Mesodermal cell (in vitro differentiated cells): ENCODE measurements around the gene WDR46.

ENCODE experiments used
- H3K27ac ChIP-seq: 2 replicates; pipeline ENCODE4 v1.7.0; 2013; ENCODE audit warnings: mild to moderate bottlenecking, low read depth, low read length, moderate library complexity; ENCODE audit not compliant: severe bottlenecking
- H3K36me3 ChIP-seq: 2 replicates; pipeline ENCODE4 v1.7.1; 2013; ENCODE audit warnings: mild to moderate bottlenecking, low read length, moderate library complexity; ENCODE audit not compliant: control insufficient read depth, insufficient read depth
- H3K4me1 ChIP-seq: one replicate; pipeline ENCODE4 v1.7.1; 2013; ENCODE audit warnings: mild to moderate bottlenecking, low read length; ENCODE audit not compliant: insufficient read depth, control insufficient read depth, poor library complexity, severe bottlenecking
- H3K4me3 ChIP-seq: 2 replicates; pipeline ENCODE4 v1.7.0; 2013; ENCODE audit warnings: low read length, control low read depth, mild to moderate bottlenecking; ENCODE audit not compliant: insufficient read depth, poor library complexity, severe bottlenecking; ENCODE audit errors: extremely low read depth
- H3K9me3 ChIP-seq: 2 replicates; pipeline ENCODE4 v1.7.1; 2013; ENCODE audit warnings: mild to moderate bottlenecking, low read length, moderate library complexity; ENCODE audit not compliant: control insufficient read depth
- WGBS, 2 experiments: methylation state at CpG; one replicate each; pipeline ENCODE4 v1.1.5; 2013; ENCODE audit warnings: missing lambda C conversion rate in 2 of 2; ENCODE audit not compliant: insufficient coverage in 2 of 2; 5-methylcytosine and 5-hydroxymethylcytosine counted together

Gene WDR46

DNA sequence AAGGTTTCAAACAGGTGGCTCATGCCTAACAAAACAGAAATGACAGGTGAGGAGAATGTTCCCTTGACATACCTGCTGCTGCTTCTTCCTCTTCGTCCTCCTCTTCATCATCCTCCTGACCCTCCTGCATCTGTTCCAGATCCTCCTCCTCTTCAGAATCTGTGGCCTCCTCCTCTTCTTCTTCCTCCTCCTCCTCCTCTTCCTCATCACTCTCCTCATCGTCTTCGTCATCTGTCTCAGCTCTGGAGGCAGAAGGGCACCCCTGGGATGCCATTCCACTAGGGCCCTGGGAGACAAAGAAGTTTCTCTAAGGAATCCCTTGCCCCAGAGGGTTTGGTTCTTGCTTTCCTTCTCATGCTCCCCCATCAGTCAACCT lies 30.9 kb upstream of the WDR46 start:
- H3K9me3 ChIP-seq = no peaks in the 10 kb centered on the region
- peak overlapping the region; percentile 20 for H3K27ac ChIP-seq
- 93 to 95% methylated on average over 3 of the region's 3 CpGs for WGBS, 2 experiments
- no peak overlapping the region for H3K4me3 ChIP-seq
- peaks cover 30% of the 10 kb centered on the region for H3K4me1 ChIP-seq
- peaks cover 43% of the 10 kb centered on the region for H3K36me3 ChIP-seq

DNA sequence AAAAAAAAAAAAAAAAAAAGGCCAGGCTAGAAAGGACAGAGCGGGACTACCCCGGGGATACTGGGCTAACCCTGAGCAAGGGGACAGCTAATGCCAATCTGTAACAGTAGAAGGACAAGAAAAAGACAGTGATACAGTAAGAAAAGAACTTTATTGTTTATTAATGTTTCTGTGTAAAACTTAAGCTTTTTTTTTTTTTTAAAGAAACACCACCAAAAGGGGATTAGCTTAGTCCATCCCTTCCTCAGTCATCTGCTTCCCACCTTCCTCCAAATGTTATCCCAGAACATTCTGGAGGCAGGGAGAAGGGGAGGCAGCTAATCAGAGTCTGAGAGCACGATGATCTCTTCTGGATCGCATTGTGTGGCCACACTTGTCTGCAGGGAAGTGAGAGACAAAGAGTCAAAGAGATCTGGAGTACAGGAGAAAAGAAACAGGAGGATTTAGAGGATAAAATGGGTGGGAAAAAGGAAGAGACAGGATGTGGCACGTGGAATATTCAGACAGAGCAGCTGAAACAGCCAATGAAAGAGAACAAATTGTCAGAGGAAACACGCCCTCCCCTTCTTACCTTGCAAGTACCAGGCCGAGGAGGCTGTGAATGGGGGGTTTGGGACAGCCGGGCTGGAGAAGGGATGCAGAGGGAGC lies 29.5 kb upstream of the WDR46 start:
- peaks cover 36% of the 10 kb centered on the region for H3K4me1 ChIP-seq
- peaks cover 43% of the 10 kb centered on the region for H3K36me3 ChIP-seq
- H3K4me3 ChIP-seq = peak overlapping the region; percentile 58
- H3K27ac ChIP-seq = peak overlapping the region; percentile 88
- WGBS, 2 experiments = 56 to 79% methylated on average over 4 to 5 of the region's 8 CpGs
- no peaks in the 10 kb centered on the region for H3K9me3 ChIP-seq

DNA sequence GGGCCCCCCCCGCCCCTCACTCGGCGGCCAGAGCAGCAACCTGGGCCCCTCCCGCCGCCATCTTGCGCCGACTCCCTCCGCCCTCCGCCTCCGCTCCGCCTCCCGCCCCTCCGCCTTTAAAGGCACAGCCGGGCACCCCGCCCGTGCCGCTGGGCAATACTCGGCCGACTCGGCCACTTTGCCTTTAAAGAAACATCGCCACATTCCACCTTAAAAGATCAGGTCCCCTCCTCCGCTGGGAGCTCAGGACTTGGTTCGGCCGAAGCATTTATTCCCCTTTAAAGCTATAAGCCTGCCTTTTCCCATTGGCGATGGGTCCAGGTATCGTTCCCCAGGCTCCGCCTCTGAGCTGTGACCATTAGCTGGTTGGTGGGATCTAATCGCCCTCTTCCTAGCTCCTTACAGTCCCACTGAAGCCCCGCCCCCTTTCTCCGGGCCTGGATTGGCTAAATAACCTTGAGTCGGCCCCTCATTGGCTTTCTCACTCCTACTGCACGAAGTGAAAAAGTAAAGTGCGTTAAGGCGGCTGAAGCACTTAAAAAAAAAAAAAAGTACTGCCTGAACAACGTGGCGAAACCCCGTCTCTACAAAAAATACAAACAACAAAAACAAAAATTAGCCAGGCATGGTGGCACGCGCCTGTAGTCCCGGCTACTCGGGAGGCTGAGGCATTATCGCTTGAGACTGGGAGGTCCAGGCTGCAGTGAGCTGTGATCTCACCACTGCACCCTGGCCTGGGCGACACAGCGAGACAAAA lies 28.8 kb upstream of the WDR46 start, which contains the start of gene ZBTB22:
ZBTB22 (minus strand) TSS at position 76 of the 757 bp plus-strand sequence. CDS start 828 bp downstream, outside the sequence.
- H3K36me3 ChIP-seq = peaks cover 43% of the 10 kb centered on the region
- no peaks in the 10 kb centered on the region for H3K9me3 ChIP-seq
- peaks cover 36% of the 10 kb centered on the region for H3K4me1 ChIP-seq
- 0 to 2% methylated on average over 28 to 32 of the region's 44 CpGs for WGBS, 2 experiments
- H3K4me3 ChIP-seq = peak within 1 kb of the TSS; percentile 58
- H3K27ac ChIP-seq = peak within 1 kb of the TSS; percentile 88

DNA sequence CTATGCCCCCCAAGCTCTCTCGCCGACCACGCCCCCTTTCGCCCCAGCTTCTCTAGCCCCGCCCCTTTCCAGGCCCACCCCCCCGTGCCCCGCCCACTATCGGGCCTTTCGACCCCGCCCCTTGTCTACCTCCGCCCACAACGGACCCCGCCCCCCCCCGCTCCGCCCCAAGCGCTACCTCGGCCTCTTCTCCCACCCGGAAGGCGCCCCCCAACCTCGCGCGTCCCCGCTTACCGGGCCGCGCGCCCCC lies 28.3 kb upstream of the WDR46 start:
- Histone ChIP-seq H3K4me1 (peaks cover 36% of the 10 kb centered on the region), H3K4me3 (peak overlapping the region; percentile 58), H3K27ac (peak overlapping the region; percentile 88), H3K36me3 (peaks cover 43% of the 10 kb centered on the region), H3K9me3 (no peaks in the 10 kb centered on the region)
- no CpG with 5 or more reads among the region's 27 CpGs for WGBS, 2 experiments

DNA sequence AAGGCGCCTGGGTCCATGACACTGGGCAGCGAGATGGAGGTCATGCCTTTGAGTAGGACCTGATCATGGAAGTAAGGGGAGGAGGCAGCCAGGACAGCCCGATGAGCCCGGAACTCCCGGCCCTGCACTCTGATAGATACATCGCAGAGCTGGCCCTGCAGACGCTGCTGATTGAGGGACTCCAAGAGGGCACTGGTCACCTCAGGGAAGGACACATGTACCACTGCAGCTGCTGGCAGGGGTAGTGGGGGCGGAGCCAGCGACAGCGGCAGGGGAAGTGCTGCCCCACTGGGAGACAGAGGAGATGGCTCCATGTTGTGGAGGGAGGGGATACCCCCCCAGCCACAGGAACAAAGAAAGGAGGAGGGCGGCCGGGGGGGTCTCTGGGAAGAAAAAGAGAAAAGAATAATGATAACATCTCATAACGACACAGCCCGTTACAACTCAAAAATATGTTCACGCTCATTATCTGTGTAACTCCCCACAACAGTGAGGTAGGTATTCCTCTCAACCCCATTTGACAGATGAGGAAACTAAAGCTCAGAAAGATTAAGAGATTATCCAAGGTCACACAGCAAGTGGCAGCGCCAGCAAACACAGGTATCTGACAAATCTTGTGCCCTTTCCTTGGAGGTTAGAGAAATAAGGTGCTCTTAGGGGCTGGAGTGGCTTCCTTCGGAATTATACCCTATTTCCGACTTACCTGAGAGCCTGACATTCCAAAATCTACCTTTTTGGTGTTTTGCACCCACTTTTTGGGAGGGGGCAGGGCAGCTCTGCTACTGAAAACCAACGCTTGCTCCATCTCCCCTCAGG lies 27.8 kb upstream of the WDR46 start:
- WGBS, 2 experiments = 79 to 82% methylated on average over 14 to 19 of the region's 19 CpGs
- H3K4me3 ChIP-seq = peak overlapping the region; percentile 58

DNA sequence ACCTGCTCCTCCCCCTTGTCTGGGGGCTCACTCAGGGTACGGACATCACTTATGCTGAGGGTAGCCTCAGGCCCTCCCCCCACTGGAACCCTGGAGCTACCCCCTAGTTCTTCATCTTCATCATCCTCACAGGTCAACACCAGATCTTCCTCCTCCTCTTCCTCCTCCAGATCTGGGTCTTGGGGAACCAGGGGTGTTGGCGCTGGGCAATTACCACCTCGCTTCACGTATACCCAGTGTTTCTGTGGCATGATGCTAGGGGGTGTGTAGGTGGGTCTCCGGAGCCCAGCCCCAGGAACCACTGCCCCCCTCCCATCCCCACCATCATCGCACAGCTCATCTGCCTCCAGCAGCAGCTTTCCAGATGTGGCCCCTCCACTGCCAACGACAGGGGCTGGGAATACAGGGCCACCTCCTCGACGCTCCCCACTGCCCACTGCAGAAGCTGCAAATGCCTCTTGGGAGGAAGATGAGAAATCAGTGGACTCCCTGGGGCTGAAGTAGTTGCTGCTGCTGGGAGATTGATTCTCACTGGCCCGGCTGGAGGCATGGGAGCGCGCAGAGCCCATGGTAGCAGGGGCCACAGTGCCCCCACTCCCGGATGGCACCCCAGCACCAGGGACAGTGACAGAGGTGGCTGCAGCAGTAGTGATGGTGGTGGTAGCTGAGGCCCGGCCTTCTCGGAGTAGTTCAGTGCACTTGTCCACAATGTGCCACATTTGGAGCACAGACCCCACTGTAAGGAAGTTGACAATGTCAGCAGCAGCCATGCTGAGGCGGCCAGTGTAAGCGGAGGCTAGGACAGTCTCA lies 27.0 kb upstream of the WDR46 start:
- WGBS, 2 experiments = 96% methylated on average over 7 to 11 of the region's 17 CpGs
- H3K9me3 ChIP-seq = no peaks in the 10 kb centered on the region
- peaks cover 34% of the 10 kb centered on the region for H3K4me1 ChIP-seq

More for the DNA sequence above, 27.8 kb upstream of the WDR46 start:
- peaks cover 36% of the 10 kb centered on the region for H3K4me1 ChIP-seq
- H3K27ac ChIP-seq = no peak overlapping the region
- peaks cover 43% of the 10 kb centered on the region for H3K36me3 ChIP-seq
- H3K9me3 ChIP-seq = no peaks in the 10 kb centered on the region

DNA sequence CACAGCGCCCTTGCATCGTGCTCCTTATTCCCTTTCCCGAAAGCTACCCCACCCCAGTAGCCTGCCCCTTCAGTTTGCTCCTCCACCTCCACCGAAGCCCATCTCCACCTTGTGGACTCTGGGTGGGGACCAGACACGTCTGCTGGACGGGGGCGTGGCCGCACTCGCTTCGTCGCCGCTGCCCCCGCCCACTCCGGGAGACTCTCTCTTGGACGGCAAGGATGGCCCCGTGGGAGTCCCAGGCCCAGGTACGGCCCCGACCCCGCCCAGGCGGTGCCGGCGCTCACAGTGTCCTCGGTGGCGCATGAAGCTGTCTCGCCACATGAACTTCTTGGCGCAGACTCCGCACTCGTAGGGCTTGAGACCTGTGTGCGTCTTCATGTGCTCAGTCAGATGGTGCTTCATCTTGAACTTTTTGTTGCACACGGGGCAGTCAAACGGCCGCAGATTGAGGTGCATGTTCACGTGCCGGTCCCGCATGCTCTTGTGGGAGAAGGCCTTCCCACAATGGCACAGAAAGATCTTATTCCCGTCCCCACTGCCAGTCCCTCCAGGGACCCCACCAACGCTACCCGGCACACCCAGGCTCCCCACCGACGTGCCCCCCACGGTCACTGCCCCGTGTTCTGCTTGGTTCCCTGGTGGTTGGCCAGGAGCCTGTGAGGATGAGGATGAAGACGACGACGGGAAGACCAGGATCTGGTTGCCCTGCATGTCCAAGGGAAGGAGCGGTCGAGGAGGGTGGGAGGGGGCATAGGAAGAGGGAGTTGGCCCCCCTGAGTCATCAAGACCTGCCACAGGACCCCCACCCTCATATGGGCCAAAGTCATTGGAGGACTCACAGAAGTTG lies 26.1 kb upstream of the WDR46 start:
- 92 to 93% methylated on average over 45 to 47 of the region's 47 CpGs for WGBS, 2 experiments

More for the DNA sequence above, 27.0 kb upstream of the WDR46 start:
- H3K27ac ChIP-seq = no peak overlapping the region
- peaks cover 38% of the 10 kb centered on the region for H3K36me3 ChIP-seq
- no peak overlapping the region for H3K4me3 ChIP-seq

DNA sequence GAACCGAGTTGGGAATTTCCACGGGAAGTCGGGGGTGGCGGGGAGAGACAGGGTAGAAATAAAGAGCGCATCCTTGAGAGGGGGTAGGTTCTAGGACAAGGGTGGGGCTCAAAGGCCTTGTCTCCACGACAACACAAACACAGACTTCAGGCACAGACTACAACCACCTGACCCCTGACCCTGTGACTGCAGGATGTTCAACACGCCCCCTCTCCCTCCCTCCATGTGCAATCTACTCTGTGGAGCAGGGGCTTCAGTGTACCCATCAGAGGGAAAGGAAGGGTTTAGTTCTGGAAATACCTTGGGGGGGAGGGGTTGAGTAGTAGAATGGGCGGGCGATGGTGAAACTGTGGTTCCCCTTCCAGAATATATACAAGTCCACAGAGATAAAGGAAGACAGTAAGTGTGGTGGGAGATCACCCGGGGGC lies 25.5 kb upstream of the WDR46 start:
- 90% methylated on average over 2 of the region's 10 CpGs; no CpG with 5 or more reads in 1 of the 2 experiments for WGBS, 2 experiments
- H3K9me3 ChIP-seq = no peaks in the 10 kb centered on the region
- H3K4me3 ChIP-seq = peak overlapping the region; percentile 62
- H3K27ac ChIP-seq = peak overlapping the region; percentile 69
- H3K36me3 ChIP-seq = peaks cover 27% of the 10 kb centered on the region
- peaks cover 21% of the 10 kb centered on the region for H3K4me1 ChIP-seq

More for the DNA sequence above, 26.1 kb upstream of the WDR46 start:
- Histone ChIP-seq H3K36me3 (peaks cover 30% of the 10 kb centered on the region), H3K9me3 (no peaks in the 10 kb centered on the region), H3K27ac (no peak overlapping the region), H3K4me3 (no peak overlapping the region), H3K4me1 (peaks cover 26% of the 10 kb centered on the region)

DNA sequence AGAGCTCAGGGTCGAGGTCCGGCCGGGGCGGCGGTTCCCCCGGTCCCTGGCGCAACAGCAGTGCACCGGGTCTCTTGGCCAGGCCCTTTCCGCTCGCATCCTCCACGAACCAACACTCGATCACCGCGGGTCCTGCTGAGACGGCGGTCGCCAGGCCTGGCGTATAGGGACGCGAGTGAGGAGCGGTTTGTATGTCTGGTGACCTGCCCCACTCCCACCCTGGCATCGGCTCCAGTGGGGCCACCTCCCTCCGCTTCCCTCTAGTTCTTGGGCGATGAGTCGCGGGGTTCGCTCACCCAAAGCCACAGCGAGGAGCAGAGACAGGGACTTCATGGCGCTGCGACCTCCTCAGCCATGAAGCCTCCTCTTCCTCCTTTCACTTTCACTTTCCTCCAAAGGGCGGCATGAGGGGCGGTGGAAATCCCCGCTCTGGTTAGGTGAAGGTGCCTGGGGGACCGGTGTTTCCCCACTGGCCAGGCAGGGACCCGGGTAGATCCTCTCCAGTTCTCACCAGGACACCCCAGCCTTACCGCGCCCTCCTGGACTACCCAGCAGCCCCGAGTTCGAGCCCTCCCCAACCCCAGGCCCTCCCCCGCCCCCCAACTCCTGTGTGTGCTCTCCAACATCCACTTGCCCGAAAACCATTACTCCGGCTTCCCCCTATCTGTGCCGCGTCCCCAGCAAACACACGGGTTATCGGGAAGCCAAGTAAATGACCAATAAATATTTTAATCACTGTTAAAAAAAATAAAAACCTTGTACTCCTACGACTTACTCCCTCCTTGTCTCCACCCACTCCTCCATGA lies 24.9 kb upstream of the WDR46 start, which contains the start of gene TAPBP:
TAPBP (minus strand) TSS at position 370 of the 806 bp plus-strand sequence; CDS start at position 333, 37 bp downstream.
- H3K36me3 ChIP-seq = peaks cover 21% of the 10 kb centered on the region
- peaks cover 14% of the 10 kb centered on the region for H3K4me1 ChIP-seq
- H3K27ac ChIP-seq = peak within 1 kb of the TSS; percentile 69
- H3K9me3 ChIP-seq = no peaks in the 10 kb centered on the region
- H3K4me3 ChIP-seq = peak within 1 kb of the TSS; percentile 62
- WGBS, 2 experiments = 0% methylated on average over 18 to 32 of the region's 47 CpGs
